MCF 10A (cell line): ENCODE measurements around the gene RIC3. TPM values are rescaled to one million over a fixed set of nuclear protein-coding genes. Genes with fewer than 3 reads are reported as not detected.

Experiments used
- BruUV-seq: library from RNA; stranded (reverse); fragments of 400-500 nt; replicated peaks from 2 replicates; lab custom pipeline; 2021; lab: Mats Ljungman, UMichigan
- CTCF ChIA-PET: fragments of 300-600 bp; sonication (Branson Sonifier 250); formaldehyde crosslinking; extraction: SDS; loops from one replicate; lab custom pipeline; 2021; ENCODE audit warnings: antibody characterized with exemption, inconsistent platforms; lab: Yijun Ruan, JAX
- POLR2A ChIA-PET: fragments of 300-600, 350-650 bp; sonication (Branson Sonifier 250); formaldehyde crosslinking; extraction: SDS; loops from one replicate; lab custom pipeline; 2020; ENCODE audit warnings: antibody characterized with exemption, inconsistent platforms; lab: Yijun Ruan, JAX
- DNase-seq: peaks from one replicate; pipeline ENCODE4 v3.0.0-alpha.2; 2018; ENCODE audit not compliant: unreplicated experiment
- H3K27ac Mint-ChIP-seq: one replicate; pipeline ENCODE4 v1.8.0; 2022; ENCODE audit warnings: mild to moderate bottlenecking, low read depth, mixed read lengths; ENCODE audit not compliant: unreplicated experiment
- H3K27me3 Mint-ChIP-seq: one replicate; pipeline ENCODE4 v1.8.0; 2022; ENCODE audit warnings: mixed read lengths; ENCODE audit not compliant: insufficient read depth, unreplicated experiment
- H3K36me3 Mint-ChIP-seq: one replicate; pipeline ENCODE4 v1.8.0; 2022; ENCODE audit warnings: mild to moderate bottlenecking, moderate library complexity, mixed read lengths; ENCODE audit not compliant: insufficient read depth, unreplicated experiment
- H3K4me1 Mint-ChIP-seq: one replicate; pipeline ENCODE4 v1.8.0; 2022; ENCODE audit warnings: mixed read lengths; ENCODE audit not compliant: insufficient read depth, unreplicated experiment
- H3K4me3 Mint-ChIP-seq: one replicate; pipeline ENCODE4 v1.8.0; 2022; ENCODE audit warnings: mild to moderate bottlenecking, moderate library complexity, mixed read lengths; ENCODE audit not compliant: unreplicated experiment
- H3K9me3 Mint-ChIP-seq: one replicate; pipeline ENCODE4 v1.8.0; 2022; ENCODE audit warnings: mixed read lengths; ENCODE audit not compliant: unreplicated experiment
- CTCF ChIP-seq: fragments of 200-600 bp; IDR thresholded peaks from one replicate; pipeline ENCODE4 v1.8.0; 2022; ENCODE audit warnings: antibody characterized with exemption, mild to moderate bottlenecking; ENCODE audit not compliant: unreplicated experiment
- intact Hi-C: fragments of 100-400 bp; cut with micrococcal nuclease; formaldehyde crosslinking; loops from 2 replicates; pipeline ENCODE4 v1.14.1; 2022
- total RNA-seq: library from RNA; stranded (reverse); gene quantifications from 2 replicates; pipeline ENCODE4 v1.2.3, GENCODE V29; 2022

RIC3 gene
- total RNA-seq, 1 experiment from 2014 or later = 0.65 TPM

GRCh38 chr11:8103909-8104308 is 64.9 kb downstream of the RIC3 start:
- H3K4me3 Mint-ChIP-seq = no peak overlapping the region
- no TSS peak for BruUV-seq
- ChIA-PET CTCF (interaction anchor here (0.7 to 21.2 kb wide), 10 partner anchors 9 to 585 kb away, joined by 3 to 786 read pairs (median 4); no protein-coding TSS in a partner anchor), POLR2A (no interaction called here)
- intact Hi-C loops = no loop called here
- TF ChIP-seq CTCF = no peak
- no peak overlapping the region for H3K27ac Mint-ChIP-seq
- no peak for DNase-seq
- H3K9me3 Mint-ChIP-seq = no peaks in the 10 kb centered on the region
- no peaks in the 10 kb centered on the region for H3K27me3 Mint-ChIP-seq
- no peaks in the 10 kb centered on the region for H3K4me1 Mint-ChIP-seq
- no peaks in the 10 kb centered on the region for H3K36me3 Mint-ChIP-seq

DNA sequence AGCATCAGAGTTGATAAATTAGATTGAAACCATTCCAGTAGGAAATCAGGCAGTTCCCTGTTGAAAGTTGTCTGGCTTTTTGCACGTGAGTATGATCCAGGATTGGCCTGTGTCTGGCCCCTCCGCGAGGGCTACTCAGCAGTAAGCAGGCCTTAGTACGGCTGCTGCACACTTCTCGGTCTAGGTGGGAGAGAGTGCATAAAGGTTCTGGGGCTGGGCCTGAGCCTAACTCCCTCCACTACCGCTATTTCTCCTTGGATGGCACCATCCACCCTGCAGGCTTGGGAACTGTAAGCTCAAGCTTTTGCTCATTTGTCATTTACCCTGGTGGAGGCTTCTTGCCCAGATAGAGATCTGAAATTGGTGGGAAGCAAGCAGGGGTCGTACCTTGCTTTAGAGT is 65.9 kb downstream of the RIC3 start:
- Mint-ChIP-seq H3K27me3 (no peaks in the 10 kb centered on the region), H3K36me3 (no peaks in the 10 kb centered on the region), H3K4me1 (no peaks in the 10 kb centered on the region), H3K9me3 (no peaks in the 10 kb centered on the region), H3K27ac (no peak overlapping the region), H3K4me3 (no peak overlapping the region)
- POLR2A ChIA-PET = no interaction called here
- intact Hi-C loops = no loop called here
- DNase-seq = no peak
- no peak for TF ChIP-seq CTCF
- no TSS peak for BruUV-seq
- CTCF ChIA-PET = interaction anchor here (0.6 to 21.2 kb wide), 12 partner anchors 7 to 858 kb away, joined by 3 to 786 read pairs (median 4); no protein-coding TSS in a partner anchor

GRCh38 chr11:8102296-8102915 is 66.4 kb downstream of the RIC3 start:
- no peak for DNase-seq
- intact Hi-C loops = no loop called here
- Mint-ChIP-seq H3K9me3 (no peaks in the 10 kb centered on the region), H3K27ac (no peak overlapping the region), H3K36me3 (peaks cover 4% of the 10 kb centered on the region), H3K4me1 (no peaks in the 10 kb centered on the region), H3K4me3 (no peak overlapping the region), H3K27me3 (no peaks in the 10 kb centered on the region)
- CTCF ChIA-PET = interaction anchor here (0.6 to 21.2 kb wide), 10 partner anchors 8 to 859 kb away, joined by 3 to 786 read pairs (median 7); no protein-coding TSS in a partner anchor
- TF ChIP-seq CTCF = no peak
- POLR2A ChIA-PET = no interaction called here
- no TSS peak for BruUV-seq

GRCh38 chr11:8101421-8101820 is 67.4 kb downstream of the RIC3 start:
- intact Hi-C loops = no loop called here
- no peaks in the 10 kb centered on the region for H3K27me3 Mint-ChIP-seq
- no peak overlapping the region for H3K27ac Mint-ChIP-seq
- no peak overlapping the region for H3K4me3 Mint-ChIP-seq
- no peak for TF ChIP-seq CTCF
- DNase-seq = no peak
- POLR2A ChIA-PET = no interaction called here
- BruUV-seq = no TSS peak
- H3K9me3 Mint-ChIP-seq = no peaks in the 10 kb centered on the region
- CTCF ChIA-PET = interaction anchor here (0.6 to 21.2 kb wide), 10 partner anchors 9 to 605 kb away, joined by 3 to 786 read pairs (median 43); no protein-coding TSS in a partner anchor
- no peaks in the 10 kb centered on the region for H3K4me1 Mint-ChIP-seq
- H3K36me3 Mint-ChIP-seq = peaks cover 6% of the 10 kb centered on the region
